ES-I3 (cell line): Measurements from ENCODE around the gene ADORA3.

Experiments used
- H3K36me3 ChIP-seq: 2 replicates; pipeline ENCODE4 v1.6.1; 2013; ENCODE audit warnings: mild to moderate bottlenecking, low read length, control low read depth, moderate library complexity; ENCODE audit not compliant: insufficient read depth
- H3K4me1 ChIP-seq: 2 replicates; pipeline ENCODE4 v1.6.1; 2013; ENCODE audit warnings: mild to moderate bottlenecking, control low read depth, low read length; ENCODE audit not compliant: insufficient read depth
- H3K9ac ChIP-seq: 2 replicates; pipeline ENCODE4 v1.6.1; 2013; ENCODE audit warnings: low read depth, mild to moderate bottlenecking, low read length, moderate library complexity
- H3K9me3 ChIP-seq: 2 replicates; pipeline ENCODE4 v1.6.1; 2013; ENCODE audit warnings: mild to moderate bottlenecking, low read length, moderate library complexity; ENCODE audit not compliant: control insufficient read depth, insufficient read depth

Gene ADORA3

GRCh38 chr1:111474521-111474920 lies 28.9 kb downstream of the ADORA3 start:
- H3K4me1 ChIP-seq, result no peaks in the 10 kb centered on the region
- no peaks in the 10 kb centered on the region; the same call in 1 of the 2 replicates for H3K36me3 ChIP-seq
- no peaks in the 10 kb centered on the region for H3K9me3 ChIP-seq
- no peak overlapping the region for H3K9ac ChIP-seq

DNA sequence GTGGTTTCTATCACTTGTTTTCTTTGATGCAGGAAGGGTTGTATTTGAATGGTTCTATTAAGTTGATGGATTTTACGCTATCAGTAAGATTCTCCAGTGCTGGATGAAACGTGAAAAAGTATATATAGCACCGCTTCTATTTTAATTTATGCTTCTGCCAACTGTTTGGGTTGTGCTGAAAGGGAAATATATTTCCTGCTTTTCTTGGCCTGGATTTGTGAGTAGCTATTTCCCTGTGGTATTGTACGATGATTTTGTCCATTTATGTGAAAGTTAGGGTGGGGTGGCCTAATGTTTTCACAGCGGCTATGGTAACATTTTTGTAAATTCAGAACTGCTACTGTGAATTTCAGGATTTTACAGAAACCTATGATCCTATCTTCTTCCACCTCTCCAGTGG lies 29.3 kb downstream of the ADORA3 start:
- Histone ChIP-seq H3K9me3 (no peaks in the 10 kb centered on the region), H3K9ac (no peak overlapping the region), H3K36me3 (no peaks in the 10 kb centered on the region; the same call in 1 of the 2 replicates), H3K4me1 (no peaks in the 10 kb centered on the region)

- Histone ChIP-seq H3K9ac (no peak overlapping the region), H3K4me1 (no peaks in the 10 kb centered on the region), H3K9me3 (no peaks in the 10 kb centered on the region)
These were observed 31.9 kb downstream of the ADORA3 start for GRCh38 chr1:111471538-111471937.

DNA sequence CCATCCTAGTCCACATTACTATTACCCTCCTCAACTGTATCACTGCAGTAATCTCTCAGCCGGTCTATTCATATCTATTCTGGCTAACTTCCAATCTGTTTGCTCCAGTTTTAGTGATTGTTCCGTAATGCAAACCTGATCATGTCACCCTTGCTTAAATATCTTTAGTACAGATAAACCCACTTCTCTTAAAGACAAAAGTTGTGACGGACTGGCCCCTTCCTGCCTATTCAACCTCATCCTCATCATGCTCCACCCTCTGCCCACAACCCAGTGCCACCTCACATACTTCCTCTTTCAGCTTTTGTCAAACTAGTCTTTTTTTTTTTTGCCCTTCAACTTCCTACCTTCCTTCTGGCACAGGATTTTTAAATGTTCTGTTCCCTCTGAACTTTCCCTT lies 32.4 kb downstream of the ADORA3 start:
- Histone ChIP-seq H3K36me3 (no peaks in the 10 kb centered on the region; the same call in 1 of the 2 replicates), H3K9ac (no peak overlapping the region), H3K4me1 (no peaks in the 10 kb centered on the region), H3K9me3 (no peaks in the 10 kb centered on the region)

More at GRCh38 chr1:111471538-111471937, 31.9 kb downstream of the ADORA3 start:
- no peaks in the 10 kb centered on the region; the same call in 1 of the 2 replicates for H3K36me3 ChIP-seq

DNA sequence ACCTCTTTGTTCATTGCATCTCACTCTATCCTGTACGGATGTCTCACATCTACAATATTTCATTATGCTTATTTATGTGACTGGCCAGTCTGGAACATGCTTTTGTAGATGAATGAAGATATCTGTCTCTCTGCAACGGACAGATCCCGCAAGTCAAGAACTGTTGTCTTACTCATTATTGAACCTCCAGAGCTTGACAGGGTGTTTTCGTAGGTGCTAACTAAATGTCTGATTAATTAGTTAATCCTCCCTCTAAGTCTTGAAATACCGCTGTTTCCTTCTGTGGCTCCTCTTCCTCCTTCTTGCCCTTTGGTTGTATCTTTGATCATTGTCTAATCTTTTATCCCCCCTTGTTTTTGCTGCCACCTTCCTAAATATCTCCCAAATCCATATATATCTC lies 32.8 kb downstream of the ADORA3 start:
- Histone ChIP-seq H3K36me3 (no peaks in the 10 kb centered on the region; the same call in 1 of the 2 replicates), H3K9me3 (no peaks in the 10 kb centered on the region; the same call in 1 of the 2 replicates), H3K9ac (no peak overlapping the region), H3K4me1 (no peaks in the 10 kb centered on the region)

DNA sequence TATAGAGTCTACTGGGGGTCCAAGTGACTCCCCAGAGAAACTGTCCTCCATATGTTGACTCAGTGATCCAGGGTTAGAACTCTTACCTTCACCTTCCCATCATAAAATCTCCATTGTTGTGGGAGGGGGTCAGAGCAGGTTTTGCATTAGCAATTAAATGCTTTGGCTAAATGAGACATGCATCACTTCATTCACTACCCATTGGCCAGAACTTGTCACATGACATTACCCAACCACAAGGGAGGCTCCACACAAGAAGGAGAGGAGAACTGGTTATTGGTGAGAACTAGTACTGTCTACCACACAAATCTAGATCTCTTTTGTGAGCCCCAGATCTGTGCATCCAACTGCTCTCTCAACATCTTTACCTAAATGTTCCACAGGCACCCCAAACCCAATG lies 33.9 kb downstream of the ADORA3 start:
- Histone ChIP-seq H3K4me1 (no peaks in the 10 kb centered on the region), H3K36me3 (no peaks in the 10 kb centered on the region; the same call in none of the 2 replicates), H3K9ac (no peak overlapping the region), H3K9me3 (no peaks in the 10 kb centered on the region; the same call in 1 of the 2 replicates)

GRCh38 chr1:111468717-111469100 lies 34.7 kb downstream of the ADORA3 start:
- no peak overlapping the region for H3K9ac ChIP-seq
- no peaks in the 10 kb centered on the region for H3K4me1 ChIP-seq
- H3K9me3 ChIP-seq, result no peaks in the 10 kb centered on the region; the same call in 1 of the 2 replicates
- H3K36me3 ChIP-seq, result no peaks in the 10 kb centered on the region; the same call in none of the 2 replicates

DNA sequence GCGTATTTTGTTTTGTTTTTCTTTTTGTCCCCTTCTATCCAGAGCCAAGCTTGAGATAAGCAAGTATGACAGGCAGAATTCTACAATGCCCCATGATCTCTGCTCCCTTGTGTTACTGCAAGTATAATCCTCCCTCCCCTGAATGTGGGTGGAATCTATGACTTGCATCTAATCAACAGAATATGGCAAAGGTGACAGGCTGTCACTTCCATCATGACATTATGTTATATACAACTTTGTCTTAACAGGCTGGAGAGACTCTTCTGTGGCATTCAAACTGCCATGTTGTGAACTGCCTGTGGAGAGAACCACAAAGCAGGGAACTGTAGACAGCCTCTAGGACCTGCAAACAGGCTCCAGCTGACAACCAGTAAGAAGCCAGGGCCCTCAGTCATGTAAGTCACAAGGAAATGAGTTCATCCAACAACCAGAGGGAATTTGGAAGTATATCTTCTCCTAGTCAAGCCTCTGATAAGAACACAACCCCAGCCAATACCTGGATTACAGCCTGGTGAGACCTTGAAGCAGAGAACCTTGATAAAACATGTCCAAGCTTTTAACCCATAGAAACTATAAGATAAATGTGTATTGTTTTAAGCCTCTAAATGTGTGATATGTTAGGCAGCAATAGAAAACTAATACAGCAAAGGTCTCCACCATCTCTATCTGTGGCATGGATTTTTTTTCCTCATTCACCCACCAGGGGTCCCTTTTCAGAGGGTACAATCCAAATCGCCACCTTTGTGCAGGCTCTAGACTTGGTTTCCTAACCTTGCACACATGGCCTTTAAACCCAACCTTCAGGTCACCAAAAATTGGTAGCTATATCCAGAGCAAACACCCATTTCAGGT lies 35.3 kb downstream of the ADORA3 start:
- H3K9ac ChIP-seq, result no peak overlapping the region
- H3K4me1 ChIP-seq, result no peaks in the 10 kb centered on the region

DNA sequence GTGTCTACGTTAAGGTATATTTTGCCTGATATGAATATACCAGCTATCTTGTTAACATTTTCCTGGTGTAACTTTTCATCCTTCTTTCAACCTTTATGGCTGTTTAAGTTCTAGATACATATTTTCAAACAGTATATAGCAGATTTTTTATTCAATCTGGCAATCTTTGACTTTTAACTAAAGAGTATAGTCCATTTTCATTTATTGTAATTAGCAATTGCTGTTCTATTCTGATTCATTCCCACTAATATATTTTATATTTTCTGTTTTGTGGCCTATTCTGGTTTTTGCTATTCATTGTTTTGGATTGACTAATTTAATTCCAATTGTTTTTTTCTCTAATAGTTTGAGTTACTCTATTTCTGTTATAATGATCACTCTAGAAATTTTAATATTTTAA lies 37.0 kb downstream of the ADORA3 start:
- no peaks in the 10 kb centered on the region; the same call in 1 of the 2 replicates for H3K9me3 ChIP-seq
- H3K36me3 ChIP-seq, result no peaks in the 10 kb centered on the region; the same call in none of the 2 replicates
- no peaks in the 10 kb centered on the region for H3K4me1 ChIP-seq
- no peak overlapping the region for H3K9ac ChIP-seq

More for the DNA sequence above, 35.3 kb downstream of the ADORA3 start:
- no peaks in the 10 kb centered on the region; the same call in 1 of the 2 replicates for H3K9me3 ChIP-seq
- no peaks in the 10 kb centered on the region; the same call in none of the 2 replicates for H3K36me3 ChIP-seq

GRCh38 chr1:111465754-111466153 lies 37.7 kb downstream of the ADORA3 start:
- Histone ChIP-seq H3K36me3 (no peaks in the 10 kb centered on the region; the same call in none of the 2 replicates), H3K9me3 (no peaks in the 10 kb centered on the region; the same call in 1 of the 2 replicates), H3K4me1 (no peaks in the 10 kb centered on the region), H3K9ac (no peak overlapping the region)

DNA sequence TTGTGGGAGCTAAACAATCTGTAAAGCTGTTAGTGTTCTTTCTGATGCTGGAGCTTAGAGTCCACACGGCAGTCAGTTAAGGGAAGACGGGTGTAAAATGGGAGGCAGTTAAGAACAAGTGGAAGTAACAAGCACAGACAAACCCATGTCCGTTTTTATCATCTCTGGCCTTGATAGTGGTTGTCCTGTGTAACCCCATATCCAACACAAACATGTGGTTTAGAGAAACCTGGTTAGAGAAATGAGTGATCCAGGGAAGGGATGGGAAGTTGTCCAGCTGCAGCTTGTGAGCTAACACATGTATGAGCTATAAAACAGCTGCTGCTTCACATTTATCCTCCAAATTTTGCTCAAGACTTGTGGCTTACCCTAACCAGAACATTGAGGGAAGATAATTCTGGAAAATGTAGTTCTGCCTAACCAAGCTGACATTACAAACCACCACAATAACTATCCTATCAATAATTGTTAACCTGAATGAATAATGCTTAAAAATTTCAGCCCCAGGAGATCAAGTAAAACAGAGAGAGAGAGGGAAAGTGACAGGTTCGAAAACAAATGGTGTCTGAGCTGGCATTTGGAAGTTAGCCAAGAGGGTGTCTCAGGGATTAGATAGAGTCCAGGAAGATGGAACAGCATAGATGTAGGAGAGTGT lies 40.3 kb downstream of the ADORA3 start:
- Histone ChIP-seq H3K9ac (no peak overlapping the region), H3K36me3 (peaks cover 8% of the 10 kb centered on the region; the same call in 1 of the 2 replicates), H3K4me1 (no peaks in the 10 kb centered on the region), H3K9me3 (no peaks in the 10 kb centered on the region; the same call in 1 of the 2 replicates)

- peaks cover 8% of the 10 kb centered on the region; the same call in 1 of the 2 replicates for H3K36me3 ChIP-seq
- H3K9ac ChIP-seq, result no peak overlapping the region
- H3K4me1 ChIP-seq, result no peaks in the 10 kb centered on the region
- H3K9me3 ChIP-seq, result no peaks in the 10 kb centered on the region; the same call in 1 of the 2 replicates
These were observed 40.9 kb downstream of the ADORA3 start for GRCh38 chr1:111462370-111463028.

- H3K9me3 ChIP-seq, result no peaks in the 10 kb centered on the region; the same call in 1 of the 2 replicates
- no peak overlapping the region for H3K9ac ChIP-seq
- peaks cover 8% of the 10 kb centered on the region; the same call in 1 of the 2 replicates for H3K36me3 ChIP-seq
- H3K4me1 ChIP-seq, result no peaks in the 10 kb centered on the region
These were observed 41.7 kb downstream of the ADORA3 start for GRCh38 chr1:111461765-111462164.

GRCh38 chr1:111455642-111456031 lies 47.8 kb downstream of the ADORA3 start:
- Histone ChIP-seq H3K4me1 (no peaks in the 10 kb centered on the region), H3K9me3 (no peaks in the 10 kb centered on the region), H3K36me3 (peaks cover 14% of the 10 kb centered on the region), H3K9ac (no peak overlapping the region)
